Nephron progenitor cell (in vitro differentiated cells): ENCODE measurements around the gene SLIT1.

Experiments
- DNase-seq: peaks from one replicate; pipeline ENCODE4 v3.0.0; 2021
- H3K27ac Mint-ChIP-seq: 2 replicates; pipeline ENCODE4 v1.8.0; 2021; ENCODE audit warnings: mild to moderate bottlenecking, moderate library complexity, mixed read lengths
- H3K27me3 Mint-ChIP-seq: 2 replicates; pipeline ENCODE4 v1.8.0; 2021; ENCODE audit warnings: mild to moderate bottlenecking, low read depth, mixed read lengths; ENCODE audit not compliant: poor library complexity
- H3K36me3 Mint-ChIP-seq: 2 replicates; pipeline ENCODE4 v1.8.0; 2021; ENCODE audit warnings: low read depth, mixed read lengths
- H3K4me1 Mint-ChIP-seq: 2 replicates; pipeline ENCODE4 v1.8.0; 2021; ENCODE audit warnings: mixed read lengths
- H3K4me3 Mint-ChIP-seq: 2 replicates; pipeline ENCODE4 v1.8.0; 2021; ENCODE audit warnings: mild to moderate bottlenecking, moderate library complexity, mixed read lengths
- H3K9me3 Mint-ChIP-seq: 2 replicates; pipeline ENCODE4 v1.8.0; 2021; ENCODE audit warnings: mild to moderate bottlenecking, moderate library complexity, mixed read lengths
- CTCF ChIP-seq: fragments of 200-600 bp; sonication (generic); IDR thresholded peaks from 2 replicates; pipeline ENCODE4 v1.5.0; 2021; ENCODE audit warnings: antibody characterized with exemption

Gene SLIT1

GRCh38 chr10:96996275-96996965 is 189.3 kb downstream of the SLIT1 start:
- peaks cover 17% of the 10 kb centered on the region for H3K4me1 Mint-ChIP-seq
- no peaks in the 10 kb centered on the region for H3K36me3 Mint-ChIP-seq
- DNase-seq: no peak
- peak overlapping the region; percentile 25 for H3K27ac Mint-ChIP-seq
- H3K4me3 Mint-ChIP-seq: no peak overlapping the region
- H3K27me3 Mint-ChIP-seq: no peaks in the 10 kb centered on the region
- H3K9me3 Mint-ChIP-seq: no peaks in the 10 kb centered on the region
- TF ChIP-seq CTCF: no peak

- peaks cover 17% of the 10 kb centered on the region for H3K4me1 Mint-ChIP-seq
- H3K9me3 Mint-ChIP-seq: no peaks in the 10 kb centered on the region
- TF ChIP-seq CTCF: no peak
- no peaks in the 10 kb centered on the region for H3K36me3 Mint-ChIP-seq
- peak overlapping the region; percentile 15 for H3K27ac Mint-ChIP-seq
- H3K4me3 Mint-ChIP-seq: no peak overlapping the region
- DNase-seq: no peak
- H3K27me3 Mint-ChIP-seq: no peaks in the 10 kb centered on the region
These were observed 189.9 kb downstream of the SLIT1 start for GRCh38 chr10:96995851-96996250.

- no peak for TF ChIP-seq CTCF
- Mint-ChIP-seq H3K27me3 (no peaks in the 10 kb centered on the region), H3K27ac (no peak overlapping the region), H3K36me3 (no peaks in the 10 kb centered on the region), H3K4me3 (no peak overlapping the region), H3K9me3 (no peaks in the 10 kb centered on the region), H3K4me1 (peaks cover 23% of the 10 kb centered on the region)
- DNase-seq: no peak
These were observed 193.0 kb downstream of the SLIT1 start for GRCh38 chr10:96992721-96993120.

GRCh38 chr10:96991313-96991841 is 194.4 kb downstream of the SLIT1 start:
- Mint-ChIP-seq H3K4me3 (no peak overlapping the region), H3K4me1 (peaks cover 22% of the 10 kb centered on the region), H3K27ac (no peak overlapping the region), H3K9me3 (no peaks in the 10 kb centered on the region), H3K36me3 (no peaks in the 10 kb centered on the region), H3K27me3 (no peaks in the 10 kb centered on the region)
- TF ChIP-seq CTCF: no peak
- no peak for DNase-seq

GRCh38 chr10:96988426-96988825 is 197.3 kb downstream of the SLIT1 start:
- peaks cover 3% of the 10 kb centered on the region for H3K27me3 Mint-ChIP-seq
- H3K9me3 Mint-ChIP-seq: no peaks in the 10 kb centered on the region
- peaks cover 5% of the 10 kb centered on the region for H3K36me3 Mint-ChIP-seq
- peaks cover 17% of the 10 kb centered on the region for H3K4me1 Mint-ChIP-seq
- TF ChIP-seq CTCF: no peak
- H3K4me3 Mint-ChIP-seq: no peak overlapping the region
- no peak for DNase-seq
- H3K27ac Mint-ChIP-seq: no peak overlapping the region

GRCh38 chr10:96987842-96988175 is 197.9 kb downstream of the SLIT1 start:
- H3K4me1 Mint-ChIP-seq: peaks cover 17% of the 10 kb centered on the region
- peaks cover 11% of the 10 kb centered on the region for H3K36me3 Mint-ChIP-seq
- no peaks in the 10 kb centered on the region for H3K9me3 Mint-ChIP-seq
- TF ChIP-seq CTCF: no peak
- H3K27ac Mint-ChIP-seq: no peak overlapping the region
- no peak for DNase-seq
- H3K4me3 Mint-ChIP-seq: no peak overlapping the region
- H3K27me3 Mint-ChIP-seq: peaks cover 4% of the 10 kb centered on the region
